ENCODE data around the gene GPR42. TPM values are rescaled to one million over a fixed set of nuclear protein-coding genes. Genes with fewer than 3 reads are reported as not detected.
"Not testable (repeated sequence)": the region's sequence is repeated elsewhere in the genome, so short reads cannot be mapped to it uniquely, and the experiment has no call there.

The GPR42 gene
- total RNA-seq, 1 experiment from 2014 or later = not detected

- in situ Hi-C loops (cut with HindIII; ENCODE audit: low sequenced_read_pairs) = no loop called here
- DNase-seq (ENCODE audit: low spot score) = no peak
These were observed 12.7 kb downstream of the GPR42 start for GRCh38 chr19:35383536-35383935.

DNA sequence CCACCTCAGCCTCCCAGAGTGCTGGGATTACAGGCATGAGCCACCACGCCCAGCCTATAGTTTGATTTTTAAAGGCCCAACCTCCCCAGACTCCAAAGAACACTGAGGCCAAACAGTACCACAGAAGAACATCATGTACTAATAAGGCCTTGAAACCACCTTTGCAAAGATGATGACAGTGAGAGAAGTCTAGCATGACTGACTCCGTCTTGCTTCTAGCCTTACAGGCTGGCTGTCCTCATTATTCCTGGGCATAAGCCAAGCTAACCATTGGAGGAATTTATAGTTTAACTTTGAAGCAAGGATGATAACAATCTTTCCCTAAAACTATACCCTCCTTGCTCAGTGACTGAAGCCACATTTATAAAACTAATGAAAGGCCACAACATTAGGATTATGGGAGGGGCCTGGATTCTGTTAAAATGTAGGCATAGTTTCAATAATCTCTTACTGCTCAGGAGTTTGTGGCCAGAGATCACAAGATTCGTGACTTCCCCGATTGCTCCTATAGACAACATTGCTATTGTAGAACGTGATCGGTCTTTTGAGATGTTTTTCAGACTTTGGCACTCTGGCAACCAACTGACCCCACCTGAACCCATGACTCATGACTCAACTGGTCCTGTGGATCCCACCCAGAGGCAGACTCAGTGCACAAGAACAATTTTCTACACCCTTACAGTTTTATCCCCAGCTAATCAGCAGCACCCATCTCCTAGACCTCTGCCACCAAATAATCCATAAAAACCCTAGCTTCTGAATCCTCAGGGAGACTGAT is 17.6 kb downstream of the GPR42 start:
- DNase-seq (ENCODE audit: low spot score) = peak; percentile 10
- in situ Hi-C loops (cut with HindIII; ENCODE audit: low sequenced_read_pairs) = no loop called here

DNA sequence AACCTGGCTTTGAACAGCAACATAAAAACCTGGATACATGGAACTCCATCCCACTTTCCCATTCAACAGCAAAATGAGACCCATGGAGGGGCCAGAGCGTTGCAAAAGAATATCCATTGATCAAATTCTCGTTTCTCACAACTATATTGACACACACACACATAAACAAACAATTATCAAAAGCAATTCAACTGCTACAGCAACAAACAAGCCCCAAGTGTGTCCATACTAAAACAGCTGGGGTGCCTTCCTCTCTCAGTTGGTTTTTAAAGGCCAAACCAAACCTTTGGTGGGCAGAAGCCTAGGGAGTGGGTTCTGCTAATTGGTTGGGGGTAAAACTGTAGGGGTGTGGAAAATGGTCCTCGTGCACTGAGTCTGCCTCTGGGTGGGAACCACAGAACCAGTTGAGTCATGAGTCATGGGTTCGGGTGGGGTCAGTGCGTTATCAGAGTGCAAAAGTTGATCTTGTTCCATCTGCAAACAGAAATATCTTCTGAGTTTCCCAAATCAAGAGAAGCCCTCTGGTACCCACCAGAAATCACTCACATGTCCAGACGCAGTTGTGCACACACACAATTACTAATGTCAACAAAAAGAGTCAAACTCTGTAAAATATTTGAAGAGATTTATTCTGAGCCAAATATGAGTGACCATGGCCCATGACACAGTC is 18.5 kb downstream of the GPR42 start:
- DNase-seq (ENCODE audit: low spot score) = no peak
- in situ Hi-C loops (cut with HindIII; ENCODE audit: low sequenced_read_pairs) = no loop called here

- in situ Hi-C loops (cut with HindIII; ENCODE audit: low sequenced_read_pairs) = no loop called here
- DNase-seq (ENCODE audit: low spot score) = no peak
These were observed 22.2 kb downstream of the GPR42 start for GRCh38 chr19:35392742-35393715.

DNA sequence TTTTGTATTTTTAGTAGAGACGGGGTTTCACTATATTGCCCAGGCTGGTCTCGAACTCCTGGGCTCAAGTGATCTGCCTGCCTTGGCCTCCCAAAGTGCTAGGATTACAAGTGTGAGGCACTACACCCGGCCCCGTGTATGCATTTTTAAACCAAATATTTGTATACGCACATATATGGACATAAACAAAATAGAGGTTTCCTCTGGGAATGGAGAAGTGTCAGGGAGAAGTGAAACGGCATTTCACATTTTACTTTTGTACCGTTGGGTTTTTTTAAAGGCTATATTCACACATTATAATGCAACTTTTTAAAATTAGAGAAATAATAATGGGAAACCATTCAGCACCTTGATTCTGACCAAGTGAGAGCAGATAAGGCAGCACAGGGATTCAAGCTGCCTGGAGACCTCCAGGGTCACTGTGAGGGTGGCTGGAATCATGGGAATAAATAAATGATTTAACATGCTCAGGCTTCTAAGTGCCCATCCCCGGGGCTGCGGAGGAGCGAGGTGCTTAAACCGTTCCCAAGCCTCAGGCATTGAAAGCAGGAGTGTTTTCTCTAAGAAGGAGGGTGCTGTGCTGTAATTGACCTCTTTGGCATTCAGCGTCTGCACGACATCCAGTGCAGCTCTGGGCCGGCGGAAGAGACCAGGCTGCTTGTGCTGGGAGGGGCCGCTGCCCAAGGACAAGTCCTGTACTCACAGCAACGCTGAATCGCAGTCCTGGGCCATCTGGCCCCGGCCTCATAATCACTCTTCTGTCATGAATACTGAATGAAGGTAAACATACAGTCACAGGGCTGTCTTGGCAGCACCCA is 24.7 kb downstream of the GPR42 start:
- DNase-seq (ENCODE audit: low spot score) = peak; percentile 8
- in situ Hi-C loops (cut with HindIII; ENCODE audit: low sequenced_read_pairs) = no loop called here

DNA sequence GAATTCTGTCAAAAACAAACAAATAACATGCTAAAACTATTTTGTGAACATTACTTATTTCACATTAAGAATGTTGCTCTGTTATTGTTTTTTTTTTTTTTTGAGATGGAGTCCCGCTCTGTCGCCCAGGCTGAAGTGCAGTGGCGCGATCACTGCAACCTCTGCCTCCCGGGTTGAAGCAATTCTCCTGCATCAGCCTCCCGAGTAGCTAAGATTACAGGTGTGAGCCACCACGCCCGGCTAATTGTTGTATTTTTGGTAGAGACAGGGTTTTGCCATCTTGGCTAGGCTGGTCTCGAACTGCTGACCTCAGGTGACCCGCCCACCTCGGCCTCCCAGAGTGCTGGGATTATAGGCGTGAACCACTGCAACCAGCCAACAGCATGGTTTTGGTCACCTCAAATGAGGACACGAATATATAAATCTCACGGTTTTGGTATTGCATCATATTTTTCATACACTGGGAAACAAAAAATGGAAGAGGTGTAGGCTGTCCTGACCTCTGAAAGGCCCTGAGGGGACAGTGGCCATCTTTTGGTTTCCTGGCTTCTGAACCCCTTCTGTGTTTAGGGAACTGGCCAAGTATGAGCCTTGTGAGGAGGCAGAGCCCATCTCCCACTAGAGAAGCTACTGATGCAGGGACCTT is 25.5 kb downstream of the GPR42 start:
- in situ Hi-C loops (cut with HindIII; ENCODE audit: low sequenced_read_pairs) = no loop called here
- DNase-seq (ENCODE audit: low spot score) = no peak

GRCh38 chr19:35397064-35397463 is 26.2 kb downstream of the GPR42 start:
- in situ Hi-C loops (cut with HindIII; ENCODE audit: low sequenced_read_pairs) = no loop called here
- DNase-seq (ENCODE audit: low spot score) = no peak

DNA sequence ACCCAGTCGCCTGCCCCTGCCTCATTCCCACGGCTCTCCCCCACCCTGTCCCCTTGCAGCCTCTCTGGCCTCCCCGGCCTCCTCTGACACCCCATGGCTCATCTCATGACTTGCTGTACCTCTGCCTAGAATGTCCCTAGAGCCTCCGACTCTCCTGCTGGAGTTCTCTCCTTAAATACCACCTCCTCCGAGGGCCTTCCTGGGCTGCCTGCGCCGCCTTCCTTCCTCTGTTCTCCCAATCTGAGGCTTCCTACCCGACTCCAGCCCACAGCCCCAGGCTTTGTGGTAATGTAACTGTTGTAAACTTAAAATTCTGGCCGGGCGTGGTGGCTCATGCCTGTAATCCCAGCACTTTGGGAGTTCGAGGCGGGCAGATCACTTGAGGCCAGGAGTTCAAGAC is 27.7 kb downstream of the GPR42 start:
- DNase-seq (ENCODE audit: low spot score) = no peak
- in situ Hi-C loops (cut with HindIII; ENCODE audit: low sequenced_read_pairs) = no loop called here

DNA sequence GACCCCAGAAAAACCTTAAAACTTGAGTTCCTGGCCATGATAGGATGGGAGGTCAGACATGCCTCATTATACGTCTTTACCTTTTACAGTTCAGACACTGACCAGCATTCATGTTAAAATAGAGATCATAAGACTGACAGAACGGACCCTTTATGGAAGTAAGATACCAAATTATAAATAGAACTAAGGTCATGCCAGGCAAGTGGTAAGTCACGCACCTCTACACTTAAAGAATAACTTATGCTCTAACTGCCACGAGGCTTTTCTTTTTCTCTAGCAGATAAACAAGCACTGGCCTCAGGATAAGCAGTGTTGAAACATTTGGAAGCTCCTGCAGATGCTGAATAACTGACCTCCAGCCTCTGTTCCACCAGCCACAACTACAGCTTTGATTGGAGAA is 28.4 kb downstream of the GPR42 start:
- no peak for DNase-seq (ENCODE audit: low spot score)
- in situ Hi-C loops (cut with HindIII; ENCODE audit: low sequenced_read_pairs) = no loop called here

- in situ Hi-C loops (cut with HindIII; ENCODE audit: low sequenced_read_pairs) = no loop called here
- DNase-seq (ENCODE audit: low spot score) = no peak
These were observed 29.3 kb downstream of the GPR42 start for GRCh38 chr19:35399948-35400772.

DNA sequence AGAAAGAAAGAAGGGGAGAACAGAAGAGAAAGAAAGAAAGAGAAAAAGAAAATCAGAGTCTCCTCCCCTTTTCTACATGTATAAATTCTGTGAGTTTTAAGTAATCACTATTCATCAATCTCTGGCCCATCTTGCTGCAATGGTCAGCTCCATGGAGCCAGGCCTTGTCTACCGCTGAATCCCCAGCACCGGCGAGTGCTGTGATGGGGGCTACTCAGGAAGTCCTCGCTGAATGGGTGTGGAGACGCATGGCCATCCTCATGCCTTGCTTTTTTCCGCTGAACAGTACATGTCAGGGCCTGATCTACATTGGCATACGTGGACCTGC is 29.9 kb downstream of the GPR42 start:
- in situ Hi-C loops (cut with HindIII; ENCODE audit: low sequenced_read_pairs) = no loop called here

GRCh38 chr19:35401416-35401815 is 30.5 kb downstream of the GPR42 start:
- in situ Hi-C loops (cut with HindIII; ENCODE audit: low sequenced_read_pairs) = not testable (repeated sequence)

More for the DNA sequence above, 29.9 kb downstream of the GPR42 start:
- DNase-seq (ENCODE audit: low spot score) = no peak

GRCh38 chr19:35403116-35403760 is 32.4 kb downstream of the GPR42 start:
- in situ Hi-C loops (cut with HindIII; ENCODE audit: low sequenced_read_pairs) = no loop called here
- no peak for DNase-seq (ENCODE audit: low spot score)

More at GRCh38 chr19:35401416-35401815, 30.5 kb downstream of the GPR42 start:
- not testable (repeated sequence) for DNase-seq (ENCODE audit: low spot score)

GRCh38 chr19:35404879-35405622 is 34.2 kb downstream of the GPR42 start:
- no peak for DNase-seq (ENCODE audit: low spot score)

GRCh38 chr19:35407619-35408018 is 36.8 kb downstream of the GPR42 start:
- in situ Hi-C loops (cut with HindIII; ENCODE audit: low sequenced_read_pairs) = no loop called here
- DNase-seq (ENCODE audit: low spot score) = no peak

More at GRCh38 chr19:35404879-35405622, 34.2 kb downstream of the GPR42 start:
- in situ Hi-C loops (cut with HindIII; ENCODE audit: low sequenced_read_pairs) = no loop called here

All from G401 (cell line).